ENCODE data around the gene TMEM263. TPM values are rescaled to one million over a fixed set of nuclear protein-coding genes. Genes with fewer than 3 reads are reported as not detected.

TMEM263 gene
- total RNA-seq, 1 experiment from 2014 or later: 38.5 TPM

- Histone ChIP-seq H3K4me3 (ENCODE audit: low read length) (no peak overlapping the region), H3K4me2 (ENCODE audit: low read depth, low read length, poor library complexity, severe bottlenecking) (no peak overlapping the region), H3K9me3 (ENCODE audit: low read length) (no peaks in the 10 kb centered on the region), H3K79me2 (ENCODE audit: low read length) (no peaks in the 10 kb centered on the region), H3K36me3 (ENCODE audit: insufficient read depth, low read length) (peaks cover 24% of the 10 kb centered on the region), H3K27ac (ENCODE audit: low read length) (no peak overlapping the region), H4K20me1 (ENCODE audit: insufficient read depth, low read depth, low read length) (no peaks in the 10 kb centered on the region), H3K9ac (ENCODE audit: low read length) (no peak overlapping the region), H3K4me1 (ENCODE audit: low read length) (no peaks in the 10 kb centered on the region), H3K27me3 (ENCODE audit: low read length) (no peaks in the 10 kb centered on the region), H2AFZ (ENCODE audit: low read length) (no peak overlapping the region), H3K9me2 (replicated peaks; ENCODE audit: insufficient read depth, low read length) (no peaks in the 10 kb centered on the region)
- no peak for DNase-seq
These were observed 18.8 kb downstream of the TMEM263 start for GRCh38 chr12:106974511-106974910.

DNA sequence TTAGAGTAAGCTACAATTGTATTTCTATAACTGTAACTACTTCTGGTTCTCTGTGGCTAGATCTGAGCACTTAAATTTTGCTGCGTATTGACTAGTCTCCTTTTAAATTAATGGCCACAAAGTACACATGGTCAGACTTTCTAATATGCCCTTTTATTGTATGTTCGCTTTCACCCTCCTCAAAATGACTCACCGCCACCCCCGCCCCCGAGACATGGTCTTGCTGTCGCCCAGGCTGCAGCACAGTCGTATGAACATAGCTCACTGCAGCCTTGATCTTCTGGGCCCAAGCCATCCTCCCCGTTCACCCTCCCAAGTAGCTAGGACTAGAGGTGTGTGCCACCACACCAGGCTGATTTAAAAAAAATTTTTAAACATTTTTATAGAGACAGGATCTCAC is 19.4 kb downstream of the TMEM263 start:
- no peaks in the 10 kb centered on the region for H3K79me2 ChIP-seq (ENCODE audit: low read length)
- no peaks in the 10 kb centered on the region for H3K9me2 ChIP-seq (replicated peaks; ENCODE audit: insufficient read depth, low read length)
- DNase-seq: no peak
- no peak overlapping the region for H3K4me3 ChIP-seq (ENCODE audit: low read length)
- no peak overlapping the region for H3K4me2 ChIP-seq (ENCODE audit: low read depth, low read length, poor library complexity, severe bottlenecking)
- H3K27me3 ChIP-seq (ENCODE audit: low read length): no peaks in the 10 kb centered on the region
- H3K9ac ChIP-seq (ENCODE audit: low read length): no peak overlapping the region
- peaks cover 19% of the 10 kb centered on the region for H3K36me3 ChIP-seq (ENCODE audit: insufficient read depth, low read length)
- no peaks in the 10 kb centered on the region for H3K4me1 ChIP-seq (ENCODE audit: low read length)
- no peak overlapping the region for H2AFZ ChIP-seq (ENCODE audit: low read length)
- no peaks in the 10 kb centered on the region for H4K20me1 ChIP-seq (ENCODE audit: insufficient read depth, low read depth, low read length)
- H3K27ac ChIP-seq (ENCODE audit: low read length): no peak overlapping the region
- H3K9me3 ChIP-seq (ENCODE audit: low read length): no peaks in the 10 kb centered on the region

DNA sequence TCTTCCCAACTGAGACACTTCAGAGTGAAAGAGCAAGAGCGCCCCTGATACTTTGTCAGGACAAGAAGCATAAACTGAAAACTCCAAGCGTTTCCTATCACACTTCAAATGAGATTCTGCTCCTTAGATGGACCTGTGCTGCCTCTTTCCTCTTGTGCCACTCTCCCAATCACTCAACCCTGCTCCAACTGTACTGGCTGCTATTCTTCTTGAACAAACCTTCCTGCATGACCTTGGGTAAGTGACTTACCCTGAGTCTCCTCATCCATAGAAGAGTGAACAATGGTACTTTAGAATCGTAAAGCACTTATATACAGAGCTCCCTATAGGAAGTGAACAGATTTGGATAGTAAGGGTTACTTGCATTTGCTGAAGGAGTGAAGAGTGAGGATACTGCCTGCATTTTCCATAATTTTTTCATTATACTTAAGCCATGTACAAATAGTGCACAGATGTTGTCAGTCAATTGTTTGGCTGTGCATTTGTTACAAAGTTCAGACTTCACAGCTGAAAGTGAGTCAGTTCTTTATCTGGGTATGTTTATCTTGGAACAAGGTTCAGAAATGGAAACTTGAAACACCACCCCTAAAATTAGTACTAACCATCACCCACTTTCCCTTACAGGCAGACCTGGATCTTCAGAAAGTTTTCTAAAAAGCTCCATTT is 20.4 kb downstream of the TMEM263 start:
- no peak overlapping the region for H3K27ac ChIP-seq (ENCODE audit: low read length)
- H3K9ac ChIP-seq (ENCODE audit: low read length): no peak overlapping the region
- H3K27me3 ChIP-seq (ENCODE audit: low read length): no peaks in the 10 kb centered on the region
- H3K36me3 ChIP-seq (ENCODE audit: insufficient read depth, low read length): peaks cover 12% of the 10 kb centered on the region
- H3K4me2 ChIP-seq (ENCODE audit: low read depth, low read length, poor library complexity, severe bottlenecking): no peak overlapping the region
- no peak for DNase-seq
- no peaks in the 10 kb centered on the region for H3K9me3 ChIP-seq (ENCODE audit: low read length)
- no peaks in the 10 kb centered on the region for H4K20me1 ChIP-seq (ENCODE audit: insufficient read depth, low read depth, low read length)
- H3K79me2 ChIP-seq (ENCODE audit: low read length): no peaks in the 10 kb centered on the region
- no peaks in the 10 kb centered on the region for H3K4me1 ChIP-seq (ENCODE audit: low read length)
- no peak overlapping the region for H3K4me3 ChIP-seq (ENCODE audit: low read length)
- no peaks in the 10 kb centered on the region for H3K9me2 ChIP-seq (replicated peaks; ENCODE audit: insufficient read depth, low read length)
- H2AFZ ChIP-seq (ENCODE audit: low read length): no peak overlapping the region

GRCh38 chr12:106976668-106977067 is 21.0 kb downstream of the TMEM263 start:
- Histone ChIP-seq H2AFZ (ENCODE audit: low read length) (no peak overlapping the region), H3K36me3 (ENCODE audit: insufficient read depth, low read length) (peaks cover 6% of the 10 kb centered on the region; the same call in 1 of the 2 replicates), H3K79me2 (ENCODE audit: low read length) (no peaks in the 10 kb centered on the region), H3K27me3 (ENCODE audit: low read length) (no peaks in the 10 kb centered on the region), H3K9me2 (replicated peaks; ENCODE audit: insufficient read depth, low read length) (no peaks in the 10 kb centered on the region), H3K9me3 (ENCODE audit: low read length) (no peaks in the 10 kb centered on the region), H3K4me3 (ENCODE audit: low read length) (no peak overlapping the region), H3K4me2 (ENCODE audit: low read depth, low read length, poor library complexity, severe bottlenecking) (no peak overlapping the region), H4K20me1 (ENCODE audit: insufficient read depth, low read depth, low read length) (no peaks in the 10 kb centered on the region), H3K9ac (ENCODE audit: low read length) (no peak overlapping the region), H3K4me1 (ENCODE audit: low read length) (no peaks in the 10 kb centered on the region), H3K27ac (ENCODE audit: low read length) (no peak overlapping the region)
- no peak for DNase-seq

- H3K4me3 ChIP-seq (ENCODE audit: low read length): no peak overlapping the region
- no peaks in the 10 kb centered on the region for H3K79me2 ChIP-seq (ENCODE audit: low read length)
- no peak overlapping the region for H2AFZ ChIP-seq (ENCODE audit: low read length)
- no peak for DNase-seq
- no peak overlapping the region for H3K4me2 ChIP-seq (ENCODE audit: low read depth, low read length, poor library complexity, severe bottlenecking)
- no peaks in the 10 kb centered on the region for H3K27me3 ChIP-seq (ENCODE audit: low read length)
- no peaks in the 10 kb centered on the region for H4K20me1 ChIP-seq (ENCODE audit: insufficient read depth, low read depth, low read length)
- no peak overlapping the region for H3K27ac ChIP-seq (ENCODE audit: low read length)
- H3K9me2 ChIP-seq (replicated peaks; ENCODE audit: insufficient read depth, low read length): no peaks in the 10 kb centered on the region
- no peaks in the 10 kb centered on the region for H3K9me3 ChIP-seq (ENCODE audit: low read length)
- peaks cover 4% of the 10 kb centered on the region; the same call in 1 of the 2 replicates for H3K36me3 ChIP-seq (ENCODE audit: insufficient read depth, low read length)
- H3K4me1 ChIP-seq (ENCODE audit: low read length): peaks cover 2% of the 10 kb centered on the region
- H3K9ac ChIP-seq (ENCODE audit: low read length): no peak overlapping the region
These were observed 22.5 kb downstream of the TMEM263 start for GRCh38 chr12:106978035-106978800.

- Histone ChIP-seq H3K9me2 (replicated peaks; ENCODE audit: insufficient read depth, low read length) (no peaks in the 10 kb centered on the region), H3K36me3 (ENCODE audit: insufficient read depth, low read length) (peaks cover 3% of the 10 kb centered on the region; the same call in 1 of the 2 replicates), H3K27ac (ENCODE audit: low read length) (no peak overlapping the region), H4K20me1 (ENCODE audit: insufficient read depth, low read depth, low read length) (no peaks in the 10 kb centered on the region), H3K79me2 (ENCODE audit: low read length) (no peaks in the 10 kb centered on the region), H3K4me2 (ENCODE audit: low read depth, low read length, poor library complexity, severe bottlenecking) (no peak overlapping the region), H3K9ac (ENCODE audit: low read length) (no peak overlapping the region), H2AFZ (ENCODE audit: low read length) (no peak overlapping the region), H3K9me3 (ENCODE audit: low read length) (no peaks in the 10 kb centered on the region), H3K4me1 (ENCODE audit: low read length) (peaks cover 11% of the 10 kb centered on the region), H3K4me3 (ENCODE audit: low read length) (no peak overlapping the region), H3K27me3 (ENCODE audit: low read length) (no peaks in the 10 kb centered on the region)
- no peak for DNase-seq
These were observed 25.2 kb downstream of the TMEM263 start for GRCh38 chr12:106980944-106981343.

DNA sequence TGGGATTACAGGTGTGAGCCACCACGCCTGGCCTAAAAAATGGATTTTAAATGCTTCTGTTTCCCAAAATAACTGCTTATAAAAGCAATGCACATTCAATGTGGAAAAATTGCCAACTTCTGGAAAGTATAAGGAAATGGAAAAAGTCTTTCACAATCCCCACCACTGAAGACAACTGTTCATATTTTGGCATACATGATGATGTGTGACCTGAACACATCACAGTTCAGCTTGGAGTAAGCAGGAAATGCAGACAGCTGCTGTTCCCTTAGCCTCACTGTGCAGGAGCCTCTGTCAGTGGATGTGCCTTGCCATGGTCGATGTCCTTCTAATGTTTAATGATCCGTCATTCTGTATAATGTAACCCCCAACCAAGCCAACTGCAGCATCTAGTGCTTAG is 26.1 kb downstream of the TMEM263 start:
- H4K20me1 ChIP-seq (ENCODE audit: insufficient read depth, low read depth, low read length): no peaks in the 10 kb centered on the region
- no peaks in the 10 kb centered on the region for H3K9me3 ChIP-seq (ENCODE audit: low read length)
- H3K27ac ChIP-seq (ENCODE audit: low read length): no peak overlapping the region
- H3K4me1 ChIP-seq (ENCODE audit: low read length): peaks cover 19% of the 10 kb centered on the region
- no peaks in the 10 kb centered on the region for H3K36me3 ChIP-seq (ENCODE audit: insufficient read depth, low read length)
- no peak for DNase-seq
- H3K4me3 ChIP-seq (ENCODE audit: low read length): no peak overlapping the region
- no peak overlapping the region for H3K4me2 ChIP-seq (ENCODE audit: low read depth, low read length, poor library complexity, severe bottlenecking)
- no peak overlapping the region for H2AFZ ChIP-seq (ENCODE audit: low read length)
- no peaks in the 10 kb centered on the region for H3K27me3 ChIP-seq (ENCODE audit: low read length)
- H3K79me2 ChIP-seq (ENCODE audit: low read length): no peaks in the 10 kb centered on the region
- no peak overlapping the region for H3K9ac ChIP-seq (ENCODE audit: low read length)
- H3K9me2 ChIP-seq (replicated peaks; ENCODE audit: insufficient read depth, low read length): no peaks in the 10 kb centered on the region

DNA sequence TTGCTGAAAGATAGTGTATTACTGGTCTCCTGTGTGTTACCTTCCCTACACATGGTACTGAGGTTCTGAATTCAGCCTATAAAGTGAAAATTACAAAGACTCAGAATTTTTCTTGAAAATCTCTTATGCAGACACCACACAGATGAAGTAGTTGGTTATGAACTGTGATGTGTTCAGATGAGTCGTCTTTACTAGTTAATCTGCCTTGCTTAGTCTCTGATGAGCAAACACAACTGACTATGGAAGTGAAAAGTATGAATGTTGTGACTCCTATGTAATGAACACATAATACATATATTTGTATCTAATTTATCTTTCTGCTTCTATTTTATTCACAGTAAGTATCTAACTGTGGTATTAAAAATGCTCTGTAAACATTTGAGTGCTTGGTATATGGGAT is 26.5 kb downstream of the TMEM263 start:
- no peak overlapping the region for H3K4me2 ChIP-seq (ENCODE audit: low read depth, low read length, poor library complexity, severe bottlenecking)
- no peaks in the 10 kb centered on the region for H3K9me2 ChIP-seq (replicated peaks; ENCODE audit: insufficient read depth, low read length)
- no peaks in the 10 kb centered on the region for H3K36me3 ChIP-seq (ENCODE audit: insufficient read depth, low read length)
- H2AFZ ChIP-seq (ENCODE audit: low read length): no peak overlapping the region
- H3K27ac ChIP-seq (ENCODE audit: low read length): no peak overlapping the region
- H3K79me2 ChIP-seq (ENCODE audit: low read length): no peaks in the 10 kb centered on the region
- no peaks in the 10 kb centered on the region for H3K9me3 ChIP-seq (ENCODE audit: low read length)
- DNase-seq: no peak
- H3K27me3 ChIP-seq (ENCODE audit: low read length): no peaks in the 10 kb centered on the region
- H3K4me1 ChIP-seq (ENCODE audit: low read length): peaks cover 21% of the 10 kb centered on the region
- H3K9ac ChIP-seq (ENCODE audit: low read length): no peak overlapping the region
- H3K4me3 ChIP-seq (ENCODE audit: low read length): no peak overlapping the region
- H4K20me1 ChIP-seq (ENCODE audit: insufficient read depth, low read depth, low read length): no peaks in the 10 kb centered on the region
